Adrenal gland (tissue), 5 donors: ENCODE measurements around the gene HMG20B.

Experiments
- CTCF ChIP-seq, 6 experiments: fragments of 450-650 bp in 4 of 6; fragments of 200-600 bp in 2 of 6; sonication (generic) in 1 of 6; IDR thresholded peaks; 1 replicate in 5 of 6; 2 replicates in 1 of 6; pipeline versions ENCODE4 v1.5.1 to v1.8.0; 2016 to 2021; ENCODE audit warnings: antibody characterized with exemption in 6 of 6, mild to moderate bottlenecking in 2 of 6, moderate library complexity in 1 of 6
- POLR2A ChIP-seq, 2 donors: fragments of 450-650 bp; IDR thresholded peaks; one replicate each; pipeline ENCODE4 v1.6.1; 2017; ENCODE audit warnings: antibody characterized with exemption in 2 of 2, mild to moderate bottlenecking in 2 of 2, moderate library complexity in 1 of 2
- donor health status: DM: no; HTN: no; CAD: no.

GRCh38 chr19:3546119-3546518 is 26.6 kb upstream of the HMG20B start:
- TF ChIP-seq CTCF (IDR thresholded peaks at IDR 0.05) = no peak
- TF ChIP-seq POLR2A (IDR thresholded peaks at IDR 0.05) = no peak
